ENCODE data around the gene PNRC1. TPM values are rescaled to one million over a fixed set of nuclear protein-coding genes. Genes with fewer than 3 reads are reported as not detected.

PNRC1 gene
- total and polyA plus RNA-seq, 8 donors: 143 to 186 (median 159) TPM

DNA sequence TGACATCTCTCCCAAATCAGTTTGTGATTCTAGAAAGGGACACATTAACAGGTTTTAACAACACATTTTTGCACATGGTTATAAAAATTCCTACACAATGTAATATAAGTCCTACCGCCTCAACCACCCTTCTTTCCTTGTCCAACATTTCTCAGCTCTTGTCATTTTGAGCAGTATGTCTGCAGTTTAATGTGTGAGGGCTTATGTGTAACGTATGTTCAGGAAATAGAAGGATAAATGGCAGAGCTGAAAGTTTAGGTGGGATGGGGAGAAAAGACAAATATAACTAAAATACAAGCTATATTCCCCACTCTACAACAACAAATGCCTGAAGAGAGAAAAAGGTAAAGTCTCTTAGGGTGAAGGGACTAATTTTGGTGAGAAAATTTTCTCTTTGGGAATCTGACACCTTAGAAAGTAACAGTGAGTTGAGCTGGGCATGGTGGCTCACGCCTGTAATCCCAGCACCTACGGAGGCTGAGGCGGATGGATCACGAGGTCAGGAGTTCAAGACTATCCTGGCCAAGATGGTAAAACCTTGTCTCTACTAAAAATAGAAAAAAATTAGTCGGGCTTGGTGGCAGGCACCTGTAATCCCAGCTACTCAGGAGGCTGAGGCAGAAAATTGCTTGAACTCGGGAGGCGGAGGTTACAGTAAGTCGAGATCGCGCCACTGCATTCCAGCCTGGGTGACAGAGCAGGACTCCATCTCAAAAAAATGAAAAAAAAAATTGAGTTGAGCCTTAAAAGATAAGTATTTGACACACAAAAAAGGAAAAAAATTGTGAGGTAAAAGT, 5.1 kb downstream of the PNRC1 start:
- Histone ChIP-seq H3K27me3 (no peaks in the 10 kb centered on the region), H3K4me3 (no peak overlapping the region), H3K4me1 (peaks cover 0 to 77% of the 10 kb centered on the region in 2 donors), H3K27ac (peak overlapping the region in 1 of 2 donors; percentile 37), H3K9me3 (no peaks in the 10 kb centered on the region), H3K36me3 (peaks cover 0 to 36% of the 10 kb centered on the region in 2 donors)
- DNase-seq (no peak), ATAC-seq (no peak)
- intact Hi-C loops (cut with DNase I): no loop called here
- TF ChIP-seq, protein P1, sequence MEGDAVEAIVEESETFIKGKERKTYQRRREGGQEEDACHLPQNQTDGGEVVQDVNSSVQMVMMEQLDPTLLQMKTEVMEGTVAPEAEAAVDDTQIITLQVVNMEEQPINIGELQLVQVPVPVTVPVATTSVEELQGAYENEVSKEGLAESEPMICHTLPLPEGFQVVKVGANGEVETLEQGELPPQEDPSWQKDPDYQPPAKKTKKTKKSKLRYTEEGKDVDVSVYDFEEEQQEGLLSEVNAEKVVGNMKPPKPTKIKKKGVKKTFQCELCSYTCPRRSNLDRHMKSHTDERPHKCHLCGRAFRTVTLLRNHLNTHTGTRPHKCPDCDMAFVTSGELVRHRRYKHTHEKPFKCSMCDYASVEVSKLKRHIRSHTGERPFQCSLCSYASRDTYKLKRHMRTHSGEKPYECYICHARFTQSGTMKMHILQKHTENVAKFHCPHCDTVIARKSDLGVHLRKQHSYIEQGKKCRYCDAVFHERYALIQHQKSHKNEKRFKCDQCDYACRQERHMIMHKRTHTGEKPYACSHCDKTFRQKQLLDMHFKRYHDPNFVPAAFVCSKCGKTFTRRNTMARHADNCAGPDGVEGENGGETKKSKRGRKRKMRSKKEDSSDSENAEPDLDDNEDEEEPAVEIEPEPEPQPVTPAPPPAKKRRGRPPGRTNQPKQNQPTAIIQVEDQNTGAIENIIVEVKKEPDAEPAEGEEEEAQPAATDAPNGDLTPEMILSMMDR (IDR thresholded peaks at IDR 0.05): no peak

DNA sequence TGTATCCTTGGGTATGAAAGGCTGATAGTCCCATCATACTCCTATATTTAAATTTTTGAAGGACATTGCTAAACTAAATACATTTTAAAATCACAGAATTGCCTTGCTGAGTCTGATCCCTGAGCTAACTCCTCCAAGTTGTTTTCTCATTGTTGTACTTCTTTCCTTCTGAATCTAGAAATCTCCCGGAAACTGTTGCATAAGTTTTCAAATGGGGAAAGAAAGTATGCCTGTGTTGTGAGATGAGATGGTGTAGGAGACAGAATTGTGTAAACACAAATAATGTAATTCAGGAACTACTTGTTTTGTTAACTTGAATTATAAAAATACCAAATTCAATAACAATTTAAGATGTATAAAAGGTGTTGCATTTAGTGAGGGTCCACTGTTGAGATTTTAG, 7.3 kb downstream of the PNRC1 start:
- intact Hi-C loops (cut with DNase I): no loop called here
- no peak for ATAC-seq
- Histone ChIP-seq H3K9me3 (no peaks in the 10 kb centered on the region), H3K4me1 (peaks cover 0 to 72% of the 10 kb centered on the region in 2 donors), H3K27ac (peak overlapping the region in 1 of 2 donors; percentile 68), H3K4me3 (no peak overlapping the region), H3K27me3 (no peaks in the 10 kb centered on the region), H3K36me3 (peaks cover 0 to 34% of the 10 kb centered on the region in 2 donors)
- TF ChIP-seq, protein P1 (IDR thresholded peaks at IDR 0.05): no peak
- no peak for DNase-seq

DNA sequence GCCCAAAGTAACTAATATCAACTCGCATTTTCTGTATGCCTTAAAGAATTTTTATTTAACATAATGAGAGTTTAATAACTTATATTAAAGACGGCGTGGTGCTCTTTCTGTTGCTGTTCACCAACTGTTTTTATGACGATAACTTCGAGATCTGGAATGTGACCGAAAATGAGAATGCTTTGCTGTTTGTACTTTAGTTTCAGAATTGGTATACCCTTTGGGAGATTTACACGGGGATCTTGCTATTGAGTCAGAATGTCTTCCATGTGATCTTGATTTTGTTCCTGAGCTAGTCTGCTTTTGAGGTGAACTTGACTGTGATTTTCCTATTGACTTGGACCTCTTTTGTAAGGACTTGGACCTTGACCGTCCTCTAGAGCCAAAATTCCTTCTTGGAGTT, 17.9 kb downstream of the PNRC1 start:
- H3K27ac ChIP-seq: no peak overlapping the region
- no peak for ATAC-seq
- H3K4me1 ChIP-seq: no peaks in the 10 kb centered on the region
- intact Hi-C loops (cut with DNase I): no loop called here
- TF ChIP-seq, protein P1 (IDR thresholded peaks at IDR 0.05): no peak
- DNase-seq: no peak
- no peaks in the 10 kb centered on the region for H3K27me3 ChIP-seq
- no peaks in the 10 kb centered on the region for H3K36me3 ChIP-seq
- H3K9me3 ChIP-seq: no peaks in the 10 kb centered on the region
- H3K4me3 ChIP-seq: no peak overlapping the region

DNA sequence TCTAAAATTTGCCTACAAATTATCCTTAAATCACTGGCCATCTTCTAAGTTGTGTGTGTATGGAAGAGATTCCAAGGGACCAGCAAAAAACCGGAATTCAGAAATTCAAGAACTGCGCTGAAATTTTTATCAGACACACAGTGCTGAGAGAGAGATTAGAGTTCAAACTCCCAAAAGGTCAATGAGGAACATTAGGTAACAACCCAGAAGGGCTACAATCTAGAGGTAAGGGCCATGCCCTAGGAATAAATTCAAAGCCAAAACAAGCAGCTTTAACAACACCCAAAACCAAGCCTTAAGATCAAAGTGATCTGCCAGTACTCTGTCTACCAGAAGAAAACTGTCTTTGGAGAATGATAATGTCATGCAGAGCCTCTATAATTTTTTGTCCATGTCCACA, 19.6 kb downstream of the PNRC1 start:
- ATAC-seq (no peak), DNase-seq (no peak)
- no peaks in the 10 kb centered on the region for H3K4me1 ChIP-seq
- no peak overlapping the region for H3K27ac ChIP-seq
- H3K27me3 ChIP-seq: no peaks in the 10 kb centered on the region
- TF ChIP-seq, protein P1 (IDR thresholded peaks at IDR 0.05): no peak
- H3K9me3 ChIP-seq: no peaks in the 10 kb centered on the region
- no peaks in the 10 kb centered on the region for H3K36me3 ChIP-seq
- intact Hi-C loops (cut with DNase I): no loop called here
- H3K4me3 ChIP-seq: no peak overlapping the region

- intact Hi-C loops (cut with DNase I): no loop called here
These were observed 29.7 kb downstream of the PNRC1 start for GRCh38 chr6:89110284-89110683.

More at GRCh38 chr6:89110284-89110683, 29.7 kb downstream of the PNRC1 start:
- H3K27me3 ChIP-seq: no peaks in the 10 kb centered on the region
- TF ChIP-seq, protein P1 (IDR thresholded peaks at IDR 0.05): no peak
- no peak overlapping the region for H3K27ac ChIP-seq
- H3K36me3 ChIP-seq: no peaks in the 10 kb centered on the region
- no peaks in the 10 kb centered on the region for H3K4me1 ChIP-seq
- H3K4me3 ChIP-seq: no peak overlapping the region
- ATAC-seq (no peak), DNase-seq (no peak)
- no peaks in the 10 kb centered on the region for H3K9me3 ChIP-seq

All from left lung (tissue), 10 donors.